Hepatocyte (in vitro differentiated cells): Measurements from ENCODE around the gene TMEM244. TPM values are rescaled to one million over a fixed set of nuclear protein-coding genes. Genes with fewer than 3 reads are reported as not detected.
"Not testable (repeated sequence)": the region's sequence is repeated elsewhere in the genome, so short reads cannot be mapped to it uniquely, and the experiment has no call there.

Source experiments
- DNase-seq: peaks from one replicate; pipeline ENCODE4 v3.0.0-alpha.2; 2016; ENCODE audit warnings: low spot score
- H2AFZ ChIP-seq: fragments of 200-600 bp; sonication (generic); 2 replicates; pipeline ENCODE4 v1.6.0; 2016; ENCODE audit warnings: antibody characterized with exemption, mild to moderate bottlenecking
- H3K27ac ChIP-seq: fragments of 200-600 bp; sonication (generic); 2 replicates; pipeline ENCODE4 v1.5.1; 2016; ENCODE audit warnings: mild to moderate bottlenecking
- H3K27me3 ChIP-seq: fragments of 200-600 bp; sonication (generic); 2 replicates; pipeline ENCODE4 v1.6.1; 2016
- H3K36me3 ChIP-seq: fragments of 200-600 bp; sonication (generic); replicated peaks from 2 replicates; pipeline ENCODE4 v1.5.1; 2016; ENCODE audit warnings: low read depth; ENCODE audit not compliant: insufficient read depth
- H3K4me1 ChIP-seq: fragments of 200-600 bp; sonication (generic); 2 replicates; pipeline ENCODE4 v1.5.1; 2016; ENCODE audit warnings: mild to moderate bottlenecking, moderate library complexity; ENCODE audit not compliant: insufficient read depth
- H3K4me2 ChIP-seq: fragments of 200-600 bp; sonication (generic); 2 replicates; pipeline ENCODE4 v1.6.0; 2016
- H3K4me3 ChIP-seq: fragments of 200-600 bp; sonication (generic); 2 replicates; pipeline ENCODE4 v1.5.1; 2016; ENCODE audit warnings: mild to moderate bottlenecking
- H3K79me2 ChIP-seq: fragments of 200-600 bp; sonication (generic); 2 replicates; pipeline ENCODE4 v1.6.0; 2017; ENCODE audit warnings: mild to moderate bottlenecking
- H3K9me2 ChIP-seq: fragments of 200-600 bp; sonication (generic); replicated peaks from 2 replicates; pipeline ENCODE4 v1.6.0; 2017; ENCODE audit warnings: mild to moderate bottlenecking; ENCODE audit not compliant: insufficient read depth
- H3K9me3 ChIP-seq: fragments of 200-600 bp; sonication (generic); 2 replicates; pipeline ENCODE4 v1.5.1; 2016; ENCODE audit warnings: low read depth, mild to moderate bottlenecking
- H4K20me1 ChIP-seq: fragments of 200-600 bp; sonication (generic); 2 replicates; pipeline ENCODE4 v1.6.0; 2016; ENCODE audit warnings: mild to moderate bottlenecking; ENCODE audit not compliant: insufficient read depth, poor library complexity, severe bottlenecking
- EZH2 ChIP-seq: fragments of 200-600 bp; sonication (generic); IDR thresholded peaks from 2 replicates; pipeline ENCODE4 v1.6.1; 2016; ENCODE audit warnings: antibody characterized with exemption, mild to moderate bottlenecking, borderline replicate concordance
- EZH2phosphoT487 ChIP-seq: fragments of 200-600 bp; sonication (generic); IDR thresholded peaks from one replicate; pipeline ENCODE4 v1.6.1; 2018; ENCODE audit warnings: antibody characterized with exemption, mild to moderate bottlenecking, low read depth, moderate library complexity; ENCODE audit not compliant: unreplicated experiment, severe bottlenecking
- WGBS: methylation state at CpG from one replicate; pipeline ENCODE4 v1.1.6; 2016; ENCODE audit warnings: low lambda C conversion rate; ENCODE audit errors: missing lambda C conversion rate; 5-methylcytosine and 5-hydroxymethylcytosine counted together
- polyA plus RNA-seq: library from polyadenylated mRNA; unstranded; fragments of >200 nt; fragmentation: Nextera tagmentation; extraction: Ambion mirVana; gene quantifications from 2 replicates; pipeline ENCODE4 v1.2.1, GENCODE V29; 2016
- total RNA-seq: library from RNA; depleted of rRNA; stranded (reverse); fragments of >200 nt; gene quantifications from 2 replicates; pipeline ENCODE4 v1.2.3, GENCODE V29; 2014
- TF ChIP-seq, protein P1 (sequence below): fragments of 200-600 bp; sonication (generic); IDR thresholded peaks from 2 replicates; pipeline ENCODE4 v1.5.1; 2016; ENCODE audit warnings: antibody characterized with exemption, mild to moderate bottlenecking; ENCODE audit not compliant: poor library complexity

The TMEM244 gene
- total and polyA plus RNA-seq, 2 experiments from 2014 or later: not detected

GRCh38 chr6:129842137-129842536, 19.0 kb downstream of the TMEM244 start:
- Histone ChIP-seq H3K9me3 (no peaks in the 10 kb centered on the region), H2AFZ (no peak overlapping the region), H3K4me1 (no peaks in the 10 kb centered on the region), H3K9me2 (no peaks in the 10 kb centered on the region), H3K4me2 (no peak overlapping the region), H3K4me3 (no peak overlapping the region), H3K27me3 (no peaks in the 10 kb centered on the region), H4K20me1 (no peaks in the 10 kb centered on the region), H3K27ac (no peak overlapping the region), H3K79me2 (no peaks in the 10 kb centered on the region), H3K36me3 (no peaks in the 10 kb centered on the region)
- DNase-seq: no peak
- TF ChIP-seq, protein P1, sequence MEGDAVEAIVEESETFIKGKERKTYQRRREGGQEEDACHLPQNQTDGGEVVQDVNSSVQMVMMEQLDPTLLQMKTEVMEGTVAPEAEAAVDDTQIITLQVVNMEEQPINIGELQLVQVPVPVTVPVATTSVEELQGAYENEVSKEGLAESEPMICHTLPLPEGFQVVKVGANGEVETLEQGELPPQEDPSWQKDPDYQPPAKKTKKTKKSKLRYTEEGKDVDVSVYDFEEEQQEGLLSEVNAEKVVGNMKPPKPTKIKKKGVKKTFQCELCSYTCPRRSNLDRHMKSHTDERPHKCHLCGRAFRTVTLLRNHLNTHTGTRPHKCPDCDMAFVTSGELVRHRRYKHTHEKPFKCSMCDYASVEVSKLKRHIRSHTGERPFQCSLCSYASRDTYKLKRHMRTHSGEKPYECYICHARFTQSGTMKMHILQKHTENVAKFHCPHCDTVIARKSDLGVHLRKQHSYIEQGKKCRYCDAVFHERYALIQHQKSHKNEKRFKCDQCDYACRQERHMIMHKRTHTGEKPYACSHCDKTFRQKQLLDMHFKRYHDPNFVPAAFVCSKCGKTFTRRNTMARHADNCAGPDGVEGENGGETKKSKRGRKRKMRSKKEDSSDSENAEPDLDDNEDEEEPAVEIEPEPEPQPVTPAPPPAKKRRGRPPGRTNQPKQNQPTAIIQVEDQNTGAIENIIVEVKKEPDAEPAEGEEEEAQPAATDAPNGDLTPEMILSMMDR: no peak
- TF ChIP-seq EZH2 (no peak), EZH2phosphoT487 (no peak)
- WGBS: 89% methylated on average over 1 of the region's 1 CpG

- not testable (repeated sequence) for H3K27ac ChIP-seq, H3K9me3 ChIP-seq, H3K79me2 ChIP-seq, H3K4me1 ChIP-seq, H3K36me3 ChIP-seq, H4K20me1 ChIP-seq, DNase-seq, H3K4me2 ChIP-seq, H3K9me2 ChIP-seq, H3K27me3 ChIP-seq, H2AFZ ChIP-seq, H3K4me3 ChIP-seq
- WGBS: 67% methylated on average over 1 of the region's 1 CpG
These were observed 21.6 kb downstream of the TMEM244 start for GRCh38 chr6:129839562-129839961.

- TF ChIP-seq, protein P1: no peak
- TF ChIP-seq EZH2phosphoT487: no peak
- no peak for TF ChIP-seq EZH2
- Histone ChIP-seq H3K27me3 (no peaks in the 10 kb centered on the region), H4K20me1 (no peaks in the 10 kb centered on the region), H3K27ac (no peak overlapping the region), H2AFZ (no peak overlapping the region), H3K4me1 (no peaks in the 10 kb centered on the region), H3K79me2 (no peaks in the 10 kb centered on the region), H3K4me3 (no peak overlapping the region), H3K9me2 (no peaks in the 10 kb centered on the region), H3K4me2 (no peak overlapping the region), H3K9me3 (no peaks in the 10 kb centered on the region), H3K36me3 (no peaks in the 10 kb centered on the region)
- peak; percentile 19 for DNase-seq
- WGBS: 70% methylated on average over 11 of the region's 11 CpGs
These were observed 25.4 kb downstream of the TMEM244 start for GRCh38 chr6:129835691-129836090.

DNA sequence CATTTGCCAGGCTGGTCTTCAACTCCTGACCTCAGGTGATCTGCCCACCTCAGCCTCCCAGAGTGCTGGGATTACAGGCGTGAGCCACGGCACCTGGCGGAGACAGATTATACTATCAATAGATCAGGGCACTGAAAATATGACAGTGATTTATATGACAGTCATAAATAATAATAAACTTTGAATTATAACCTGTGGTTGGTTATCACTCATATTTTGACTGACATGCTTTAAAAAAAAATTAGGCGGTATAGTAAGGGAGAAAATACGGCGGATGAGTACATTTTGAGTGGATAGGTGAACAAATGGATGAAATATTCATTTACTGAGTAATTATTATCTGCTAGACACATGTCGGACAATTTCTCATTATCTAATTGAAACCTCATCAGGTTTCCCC, 28.8 kb downstream of the TMEM244 start:
- no peaks in the 10 kb centered on the region for H3K9me3 ChIP-seq
- H3K79me2 ChIP-seq: no peaks in the 10 kb centered on the region
- WGBS: 81% methylated on average over 7 of the region's 7 CpGs
- H3K4me2 ChIP-seq: no peak overlapping the region
- no peaks in the 10 kb centered on the region for H3K36me3 ChIP-seq
- H3K27ac ChIP-seq: no peak overlapping the region
- no peaks in the 10 kb centered on the region for H4K20me1 ChIP-seq
- H3K4me3 ChIP-seq: no peak overlapping the region
- no peak for DNase-seq
- H3K9me2 ChIP-seq: no peaks in the 10 kb centered on the region
- H3K27me3 ChIP-seq: no peaks in the 10 kb centered on the region
- no peaks in the 10 kb centered on the region for H3K4me1 ChIP-seq
- TF ChIP-seq, protein P1: no peak
- TF ChIP-seq EZH2phosphoT487: no peak
- TF ChIP-seq EZH2: no peak
- no peak overlapping the region for H2AFZ ChIP-seq
